Lower leg skin (tissue), 4 donors: ENCODE measurements around the gene NR1H4. TPM values are rescaled to one million over a fixed set of nuclear protein-coding genes. Genes with fewer than 3 reads are reported as not detected.

Experiments used
- DNase-seq, 2 donors: peaks; one replicate each; pipeline ENCODE4 v3.0.0-alpha.2; 2019; ENCODE audit warnings: low spot score in 2 of 2
- H3K4me3 ChIP-seq: fragments of 200-600 bp; sonication (generic); 2 replicates; pipeline ENCODE4 v1.5.1; 2017; ENCODE audit warnings: mild to moderate bottlenecking, low read depth; ENCODE audit not compliant: poor library complexity, severe bottlenecking
- CTCF ChIP-seq, 3 donors: fragments of 450-650 bp; IDR thresholded peaks; one replicate each; pipeline ENCODE4 v1.5.1; 2016; ENCODE audit warnings: antibody characterized with exemption in 3 of 3, mild to moderate bottlenecking in 3 of 3, moderate library complexity in 2 of 3
- POLR2A ChIP-seq, 2 donors: fragments of 450-650 bp; IDR thresholded peaks; one replicate each; pipeline ENCODE4 v1.6.1; 2016 to 2017; ENCODE audit warnings: antibody characterized with exemption in 2 of 2, mild to moderate bottlenecking in 1 of 2, moderate library complexity in 1 of 2
- WGBS, 2 donors: methylation state at CpG; one replicate each; pipeline ENCODE4 v1.1.5; 2018; 5-methylcytosine and 5-hydroxymethylcytosine counted together
- intact Hi-C: fragments of 100-400 bp; cut with DNase I; formaldehyde crosslinking; loops from one replicate; pipeline ENCODE4 v1.15.0; 2023; ENCODE audit warnings: low total_unique reads
- total RNA-seq, 4 donors: library from RNA; depleted of rRNA; stranded (reverse); fragments of >200 nt; gene quantifications; one replicate each; pipeline ENCODE4 v1.1.0, GENCODE V29; 2016

Gene NR1H4
- total RNA-seq, 4 donors from 2014 or later: not detected

- no peak for TF ChIP-seq POLR2A (IDR thresholded peaks at IDR 0.05)
- DNase-seq: no peak
- intact Hi-C loops: no loop called here
- WGBS, 2 donors: 78 to 83% methylated on average over 1 of the region's 1 CpG
- no peak overlapping the region for H3K4me3 ChIP-seq
Measured at GRCh38 chr12:100528471-100529127, 54.9 kb downstream of the NR1H4 start.

- WGBS, 2 donors: 96 to 98% methylated on average over 2 of the region's 2 CpGs
- no peak overlapping the region for H3K4me3 ChIP-seq
- TF ChIP-seq POLR2A (IDR thresholded peaks at IDR 0.05): no peak
- no peak for TF ChIP-seq CTCF (IDR thresholded peaks at IDR 0.05)
- intact Hi-C loops: no loop called here
- no peak for DNase-seq
Measured at GRCh38 chr12:100529756-100530350, 56.2 kb downstream of the NR1H4 start.

GRCh38 chr12:100533376-100533775 lies 59.7 kb downstream of the NR1H4 start:
- TF ChIP-seq POLR2A (IDR thresholded peaks at IDR 0.05) (no peak), CTCF (IDR thresholded peaks at IDR 0.05) (no peak)
- intact Hi-C loops: no loop called here
- DNase-seq: no peak
- WGBS, 2 donors: 79 to 90% methylated on average over 3 of the region's 3 CpGs
- H3K4me3 ChIP-seq: no peak overlapping the region

- H3K4me3 ChIP-seq: no peak overlapping the region
- WGBS, 2 donors: 79 to 85% methylated on average over 6 of the region's 6 CpGs
- no peak for TF ChIP-seq POLR2A (IDR thresholded peaks at IDR 0.05)
- TF ChIP-seq CTCF (IDR thresholded peaks at IDR 0.05): no peak
- intact Hi-C loops: no loop called here
- no peak for DNase-seq
Measured at GRCh38 chr12:100534625-100535227, 61.1 kb downstream of the NR1H4 start.

GRCh38 chr12:100539202-100539601 lies 65.5 kb downstream of the NR1H4 start:
- H3K4me3 ChIP-seq: no peak overlapping the region
- TF ChIP-seq POLR2A (IDR thresholded peaks at IDR 0.05) (no peak), CTCF (IDR thresholded peaks at IDR 0.05) (no peak)
- intact Hi-C loops: no loop called here
- DNase-seq: no peak
- 22 to 35% methylated on average over 2 of the region's 2 CpGs for WGBS, 2 donors

GRCh38 chr12:100544165-100544564 lies 70.5 kb downstream of the NR1H4 start:
- no peak for TF ChIP-seq CTCF (IDR thresholded peaks at IDR 0.05)
- no peak for TF ChIP-seq POLR2A (IDR thresholded peaks at IDR 0.05)
- 85 to 89% methylated on average over 4 of the region's 4 CpGs for WGBS, 2 donors
- no peak overlapping the region for H3K4me3 ChIP-seq

More at GRCh38 chr12:100544165-100544564, 70.5 kb downstream of the NR1H4 start:
- intact Hi-C loops: no loop called here
- no peak for DNase-seq
